ENCODE results near the gene TMEM253. TPM values are rescaled to one million over a fixed set of nuclear protein-coding genes. Genes with fewer than 3 reads are reported as not detected.

The TMEM253 gene
- total and polyA plus RNA-seq, 5 donors from 2014 or later = not detected

- no peaks in the 10 kb centered on the region for H3K9me3 Mint-ChIP-seq
- peaks cover 4% of the 10 kb centered on the region for H3K27me3 Mint-ChIP-seq
Measured at GRCh38 chr14:21081521-21082142, 19.2 kb upstream of the TMEM253 start.

GRCh38 chr14:21083565-21084325 lies 17.1 kb upstream of the TMEM253 start:
- Mint-ChIP-seq H3K27me3 (no peaks in the 10 kb centered on the region), H3K4me1 (peaks cover 6 to 17% (median 15%) of the 10 kb centered on the region in 4 donors), H3K9me3 (no peaks in the 10 kb centered on the region), H3K4me3 (no peak overlapping the region), H3K27ac (peak overlapping the region in 2 of 3 donors; percentile 35 to 79), H3K36me3 (no peaks in the 10 kb centered on the region)
- Histone ChIP-seq H3K27ac (ENCODE audit: insufficient read depth, low read length, poor library complexity, severe bottlenecking) (no peak overlapping the region), H3K4me3 (ENCODE audit: low read depth, low read length) (no peak overlapping the region), H3K36me3 (ENCODE audit: control insufficient read depth, insufficient read depth, low read length) (no peaks in the 10 kb centered on the region), H3K4me1 (ENCODE audit: control insufficient read depth, insufficient read depth, low read length, poor library complexity, severe bottlenecking) (peaks cover 18% of the 10 kb centered on the region), H3K9me3 (ENCODE audit: control insufficient read depth in 2 of 2, low read length in 2 of 2) (no peaks in the 10 kb centered on the region), H3K27me3 (ENCODE audit: control insufficient read depth, insufficient read depth, low read length) (no peaks in the 10 kb centered on the region)
- DNase-seq = no peak
- no peak for ATAC-seq (ENCODE audit: low read depth in 2 of 2)

More at GRCh38 chr14:21081521-21082142, 19.2 kb upstream of the TMEM253 start:
- no peak for DNase-seq
- H3K4me1 Mint-ChIP-seq = peaks cover 0 to 7% (median 4%) of the 10 kb centered on the region in 4 donors
- Histone ChIP-seq H3K27me3 (ENCODE audit: control insufficient read depth, insufficient read depth, low read length) (no peaks in the 10 kb centered on the region), H3K9me3 (ENCODE audit: control insufficient read depth in 2 of 2, low read length in 2 of 2) (no peaks in the 10 kb centered on the region), H3K4me1 (ENCODE audit: control insufficient read depth, insufficient read depth, low read length, poor library complexity, severe bottlenecking) (peaks cover under 1% of the 10 kb centered on the region), H3K4me3 (ENCODE audit: low read depth, low read length) (no peak overlapping the region), H3K36me3 (ENCODE audit: control insufficient read depth, insufficient read depth, low read length) (no peaks in the 10 kb centered on the region), H3K27ac (ENCODE audit: insufficient read depth, low read length, poor library complexity, severe bottlenecking) (no peak overlapping the region)
- H3K27ac Mint-ChIP-seq = no peak overlapping the region
- no peaks in the 10 kb centered on the region for H3K36me3 Mint-ChIP-seq
- H3K4me3 Mint-ChIP-seq = no peak overlapping the region
- no peak for ATAC-seq (ENCODE audit: low read depth in 2 of 2)

GRCh38 chr14:21084396-21084795 lies 16.5 kb upstream of the TMEM253 start:
- Mint-ChIP-seq H3K4me3 (no peak overlapping the region), H3K27me3 (no peaks in the 10 kb centered on the region), H3K27ac (peak overlapping the region in 1 of 3 donors; percentile 35), H3K4me1 (peaks cover 6 to 23% (median 19%) of the 10 kb centered on the region in 4 donors), H3K36me3 (no peaks in the 10 kb centered on the region), H3K9me3 (no peaks in the 10 kb centered on the region)
- no peaks in the 10 kb centered on the region for H3K27me3 ChIP-seq (ENCODE audit: control insufficient read depth, insufficient read depth, low read length)
- H3K4me3 ChIP-seq (ENCODE audit: low read depth, low read length) = no peak overlapping the region
- no peaks in the 10 kb centered on the region for H3K36me3 ChIP-seq (ENCODE audit: control insufficient read depth, insufficient read depth, low read length)
- no peak overlapping the region for H3K27ac ChIP-seq (ENCODE audit: insufficient read depth, low read length, poor library complexity, severe bottlenecking)
- ATAC-seq (ENCODE audit: low read depth in 2 of 2) = no peak
- no peak for DNase-seq
- H3K9me3 ChIP-seq (ENCODE audit: control insufficient read depth in 2 of 2, low read length in 2 of 2) = no peaks in the 10 kb centered on the region
- peaks cover 18% of the 10 kb centered on the region for H3K4me1 ChIP-seq (ENCODE audit: control insufficient read depth, insufficient read depth, low read length, poor library complexity, severe bottlenecking)

GRCh38 chr14:21084998-21085853 lies 15.6 kb upstream of the TMEM253 start:
- DNase-seq (no peak), ATAC-seq (ENCODE audit: low read depth in 2 of 2) (no peak)
- peaks cover 6 to 23% (median 19%) of the 10 kb centered on the region in 4 donors for H3K4me1 Mint-ChIP-seq
- H3K27ac Mint-ChIP-seq = peak overlapping the region in 2 of 3 donors; percentile 33 to 62
- H3K27me3 Mint-ChIP-seq = no peaks in the 10 kb centered on the region
- Histone ChIP-seq H3K36me3 (ENCODE audit: control insufficient read depth, insufficient read depth, low read length) (no peaks in the 10 kb centered on the region), H3K27ac (ENCODE audit: insufficient read depth, low read length, poor library complexity, severe bottlenecking) (no peak overlapping the region), H3K9me3 (ENCODE audit: control insufficient read depth in 2 of 2, low read length in 2 of 2) (no peaks in the 10 kb centered on the region), H3K4me1 (ENCODE audit: control insufficient read depth, insufficient read depth, low read length, poor library complexity, severe bottlenecking) (peaks cover 18% of the 10 kb centered on the region), H3K4me3 (ENCODE audit: low read depth, low read length) (no peak overlapping the region), H3K27me3 (ENCODE audit: control insufficient read depth, insufficient read depth, low read length) (no peaks in the 10 kb centered on the region)
- H3K9me3 Mint-ChIP-seq = no peaks in the 10 kb centered on the region
- no peaks in the 10 kb centered on the region for H3K36me3 Mint-ChIP-seq
- H3K4me3 Mint-ChIP-seq = no peak overlapping the region

GRCh38 chr14:21086908-21087293 lies 14.0 kb upstream of the TMEM253 start:
- H3K4me1 Mint-ChIP-seq = peaks cover 6 to 25% (median 19%) of the 10 kb centered on the region in 4 donors
- Histone ChIP-seq H3K4me3 (ENCODE audit: low read depth, low read length) (no peak overlapping the region), H3K36me3 (ENCODE audit: control insufficient read depth, insufficient read depth, low read length) (no peaks in the 10 kb centered on the region), H3K27me3 (ENCODE audit: control insufficient read depth, insufficient read depth, low read length) (no peaks in the 10 kb centered on the region), H3K9me3 (ENCODE audit: control insufficient read depth in 2 of 2, low read length in 2 of 2) (no peaks in the 10 kb centered on the region), H3K27ac (ENCODE audit: insufficient read depth, low read length, poor library complexity, severe bottlenecking) (peak overlapping the region; percentile 81), H3K4me1 (ENCODE audit: control insufficient read depth, insufficient read depth, low read length, poor library complexity, severe bottlenecking) (peaks cover 18% of the 10 kb centered on the region)
- H3K27ac Mint-ChIP-seq = peak overlapping the region in 2 of 3 donors; percentile 79 to 95
- DNase-seq (no peak), ATAC-seq (ENCODE audit: low read depth in 2 of 2) (no peak)
- H3K36me3 Mint-ChIP-seq = no peaks in the 10 kb centered on the region
- no peaks in the 10 kb centered on the region for H3K27me3 Mint-ChIP-seq
- peak overlapping the region in 1 of 4 donors; percentile 2 for H3K4me3 Mint-ChIP-seq
- H3K9me3 Mint-ChIP-seq = no peaks in the 10 kb centered on the region

GRCh38 chr14:21087294-21088091 lies 13.4 kb upstream of the TMEM253 start:
- H3K4me3 ChIP-seq (ENCODE audit: low read depth, low read length) = no peak overlapping the region
- H3K27ac ChIP-seq (ENCODE audit: insufficient read depth, low read length, poor library complexity, severe bottlenecking) = peak overlapping the region; percentile 94
- Mint-ChIP-seq H3K4me1 (peaks cover 6 to 26% (median 21%) of the 10 kb centered on the region in 4 donors), H3K9me3 (no peaks in the 10 kb centered on the region), H3K27ac (peak overlapping the region; percentile 90 to 96 (median 95)), H3K27me3 (peaks cover 2% of the 10 kb centered on the region), H3K4me3 (peak overlapping the region; percentile 10 to 59 (median 44)), H3K36me3 (peaks cover 2% of the 10 kb centered on the region)
- H3K9me3 ChIP-seq (ENCODE audit: control insufficient read depth in 2 of 2, low read length in 2 of 2) = no peaks in the 10 kb centered on the region
- peaks cover 18% of the 10 kb centered on the region for H3K4me1 ChIP-seq (ENCODE audit: control insufficient read depth, insufficient read depth, low read length, poor library complexity, severe bottlenecking)
- DNase-seq (peak; percentile 77 to 89 (median 86)), ATAC-seq (ENCODE audit: low read depth in 2 of 2) (peak; percentile 83 to 87)
- H3K27me3 ChIP-seq (ENCODE audit: control insufficient read depth, insufficient read depth, low read length) = no peaks in the 10 kb centered on the region
- H3K36me3 ChIP-seq (ENCODE audit: control insufficient read depth, insufficient read depth, low read length) = no peaks in the 10 kb centered on the region

- Mint-ChIP-seq H3K9me3 (no peaks in the 10 kb centered on the region), H3K4me1 (peaks cover 6 to 33% (median 25%) of the 10 kb centered on the region in 4 donors), H3K27me3 (peaks cover 6% of the 10 kb centered on the region), H3K27ac (peak overlapping the region; percentile 74 to 95 (median 88)), H3K36me3 (peaks cover 3% of the 10 kb centered on the region), H3K4me3 (no peak overlapping the region)
- no peak for DNase-seq
- no peaks in the 10 kb centered on the region for H3K27me3 ChIP-seq (ENCODE audit: control insufficient read depth, insufficient read depth, low read length)
- H3K4me3 ChIP-seq (ENCODE audit: low read depth, low read length) = no peak overlapping the region
- peak overlapping the region; percentile 94 for H3K27ac ChIP-seq (ENCODE audit: insufficient read depth, low read length, poor library complexity, severe bottlenecking)
- no peaks in the 10 kb centered on the region for H3K36me3 ChIP-seq (ENCODE audit: control insufficient read depth, insufficient read depth, low read length)
- peaks cover 22% of the 10 kb centered on the region for H3K4me1 ChIP-seq (ENCODE audit: control insufficient read depth, insufficient read depth, low read length, poor library complexity, severe bottlenecking)
- H3K9me3 ChIP-seq (ENCODE audit: control insufficient read depth in 2 of 2, low read length in 2 of 2) = no peaks in the 10 kb centered on the region
- ATAC-seq (ENCODE audit: low read depth in 2 of 2) = no peak
Measured at GRCh38 chr14:21088687-21089086, 12.2 kb upstream of the TMEM253 start.

Measured in CD4-positive, CD25-positive, alpha-beta regulatory T cell (primary cell).